Panc1 (cell line): ENCODE results near the gene MUC2.

Source experiments
- CTCF ChIP-seq: fragments of 450-650 bp; IDR thresholded peaks from 2 replicates; pipeline ENCODE4 v1.5.1; 2017; ENCODE audit warnings: mild to moderate bottlenecking
- POLR2AphosphoS5 ChIP-seq: IDR thresholded peaks from 2 replicates; pipeline ENCODE4 v1.6.1; 2012; ENCODE audit warnings: mild to moderate bottlenecking, low read depth, low read length, moderate library complexity
- SIN3A ChIP-seq: IDR thresholded peaks from 2 replicates; pipeline ENCODE4 v1.6.1; 2012; ENCODE audit warnings: low read depth, mild to moderate bottlenecking, low read length, moderate library complexity, borderline replicate concordance; ENCODE audit not compliant: insufficient read depth
- TCF7L2 ChIP-seq: IDR thresholded peaks from 2 replicates; pipeline ENCODE4 v1.6.1; 2011; ENCODE audit warnings: mild to moderate bottlenecking, low read depth, low read length, inconsistent platforms
- TF ChIP-seq, protein P1 (sequence below), 2 experiments: IDR thresholded peaks; 2 replicates each; pipeline ENCODE4 v1.6.1; 2011 to 2012; ENCODE audit warnings: low read depth in 2 of 2, control low read depth in 1 of 2, low read length in 1 of 2, mild to moderate bottlenecking in 1 of 2, moderate library complexity in 1 of 2; ENCODE audit not compliant: insufficient read depth in 1 of 2

GRCh38 chr11:1107316-1108245 lies 32.9 kb downstream of the MUC2 start:
- TF ChIP-seq CTCF (no peak), SIN3A (no peak), POLR2AphosphoS5 (no peak), TCF7L2 (no peak)
- TF ChIP-seq, protein P1, sequence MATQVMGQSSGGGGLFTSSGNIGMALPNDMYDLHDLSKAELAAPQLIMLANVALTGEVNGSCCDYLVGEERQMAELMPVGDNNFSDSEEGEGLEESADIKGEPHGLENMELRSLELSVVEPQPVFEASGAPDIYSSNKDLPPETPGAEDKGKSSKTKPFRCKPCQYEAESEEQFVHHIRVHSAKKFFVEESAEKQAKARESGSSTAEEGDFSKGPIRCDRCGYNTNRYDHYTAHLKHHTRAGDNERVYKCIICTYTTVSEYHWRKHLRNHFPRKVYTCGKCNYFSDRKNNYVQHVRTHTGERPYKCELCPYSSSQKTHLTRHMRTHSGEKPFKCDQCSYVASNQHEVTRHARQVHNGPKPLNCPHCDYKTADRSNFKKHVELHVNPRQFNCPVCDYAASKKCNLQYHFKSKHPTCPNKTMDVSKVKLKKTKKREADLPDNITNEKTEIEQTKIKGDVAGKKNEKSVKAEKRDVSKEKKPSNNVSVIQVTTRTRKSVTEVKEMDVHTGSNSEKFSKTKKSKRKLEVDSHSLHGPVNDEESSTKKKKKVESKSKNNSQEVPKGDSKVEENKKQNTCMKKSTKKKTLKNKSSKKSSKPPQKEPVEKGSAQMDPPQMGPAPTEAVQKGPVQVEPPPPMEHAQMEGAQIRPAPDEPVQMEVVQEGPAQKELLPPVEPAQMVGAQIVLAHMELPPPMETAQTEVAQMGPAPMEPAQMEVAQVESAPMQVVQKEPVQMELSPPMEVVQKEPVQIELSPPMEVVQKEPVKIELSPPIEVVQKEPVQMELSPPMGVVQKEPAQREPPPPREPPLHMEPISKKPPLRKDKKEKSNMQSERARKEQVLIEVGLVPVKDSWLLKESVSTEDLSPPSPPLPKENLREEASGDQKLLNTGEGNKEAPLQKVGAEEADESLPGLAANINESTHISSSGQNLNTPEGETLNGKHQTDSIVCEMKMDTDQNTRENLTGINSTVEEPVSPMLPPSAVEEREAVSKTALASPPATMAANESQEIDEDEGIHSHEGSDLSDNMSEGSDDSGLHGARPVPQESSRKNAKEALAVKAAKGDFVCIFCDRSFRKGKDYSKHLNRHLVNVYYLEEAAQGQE (IDR thresholded peaks at IDR 0.05; ENCODE audit: insufficient read depth in 1 of 2, low read depth in 2 of 2, low read length in 1 of 2): no peak
